ENCODE data around the gene STXBP4.

The STXBP4 gene

GRCh38 chr17:54971901-54972300 is 3.3 kb downstream of the STXBP4 start:
- DNase-seq: no peak

DNA sequence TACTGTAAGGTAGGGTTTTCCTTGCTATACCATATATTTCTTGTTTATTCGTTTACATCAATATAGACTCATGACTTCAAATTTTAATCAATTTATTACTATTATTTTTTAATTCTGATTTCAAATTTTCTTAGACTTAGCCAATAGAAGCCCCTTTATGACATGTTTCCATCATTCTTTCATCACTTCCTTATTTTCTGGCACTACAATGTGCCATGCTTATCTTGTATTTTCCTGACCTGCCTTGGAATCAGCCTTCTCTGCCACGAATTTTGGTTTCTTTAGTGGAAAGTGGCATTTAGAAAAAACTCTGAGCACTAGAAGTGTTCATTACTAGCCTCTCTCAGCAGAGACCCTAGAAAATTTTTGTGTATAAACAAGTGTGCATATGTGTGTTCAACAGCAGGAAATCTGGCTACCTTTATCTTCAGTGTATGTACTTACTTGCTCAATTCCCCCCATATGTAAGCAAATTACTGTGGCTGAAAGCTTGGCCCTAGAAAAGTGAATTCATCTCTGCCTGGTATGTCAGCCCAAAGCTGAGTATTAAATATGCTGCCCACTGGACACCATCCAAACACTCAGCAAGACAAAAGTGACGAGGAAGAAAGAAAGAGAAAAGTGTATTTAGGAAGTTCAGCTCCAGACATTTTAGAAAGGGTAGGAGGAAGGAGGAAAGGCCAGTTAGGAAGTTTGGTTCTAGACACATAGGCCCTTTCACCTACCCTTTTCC is 4.0 kb downstream of the STXBP4 start:
- no peak for DNase-seq

DNA sequence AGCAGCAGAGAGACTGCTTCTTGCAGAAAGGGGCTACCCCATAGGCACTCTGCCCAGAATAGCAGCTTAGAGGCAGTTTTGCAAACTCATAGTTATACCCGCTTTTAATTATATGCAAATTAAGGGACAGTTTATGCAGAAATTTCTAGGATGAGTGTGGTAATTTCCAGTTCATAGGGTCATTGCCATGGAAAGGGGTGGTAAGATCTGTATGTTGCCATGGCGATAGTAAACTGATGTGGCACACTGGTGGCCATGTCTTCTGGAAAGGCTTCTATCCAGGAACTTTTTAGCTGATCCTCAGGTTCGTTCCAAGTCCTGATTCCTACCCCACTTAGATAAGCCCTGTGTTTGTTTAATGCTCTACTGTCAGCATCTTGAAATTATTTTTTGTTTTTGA is 6.2 kb downstream of the STXBP4 start:
- DNase-seq: no peak

DNA sequence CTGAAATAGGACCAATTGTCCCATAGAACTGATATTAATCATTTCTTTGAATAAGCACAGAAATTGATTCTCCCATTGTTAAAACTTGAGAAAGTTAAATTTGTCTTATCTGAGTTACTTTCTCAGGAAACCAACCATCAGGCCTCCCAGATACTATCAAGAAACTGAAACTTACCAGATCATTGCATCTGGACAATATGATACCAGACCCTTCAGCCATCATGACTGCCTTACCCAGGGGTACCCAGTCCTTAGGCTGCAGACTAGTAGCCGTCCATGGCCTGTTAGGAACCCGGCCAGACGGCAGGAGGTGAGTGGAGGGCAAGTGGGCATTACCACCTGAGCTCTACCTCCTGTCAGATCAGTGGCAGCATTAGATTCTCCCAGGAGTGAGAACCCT is 7.8 kb downstream of the STXBP4 start:
- no peak for DNase-seq

- no peak for DNase-seq
Measured at GRCh38 chr17:54977744-54978143, 9.2 kb downstream of the STXBP4 start.

GRCh38 chr17:54979657-54980056 is 11.1 kb downstream of the STXBP4 start:
- no peak for DNase-seq

- DNase-seq: no peak
Measured at GRCh38 chr17:54980375-54980774, 11.8 kb downstream of the STXBP4 start.

GRCh38 chr17:54982399-54982798 is 13.8 kb downstream of the STXBP4 start:
- DNase-seq: no peak

DNA sequence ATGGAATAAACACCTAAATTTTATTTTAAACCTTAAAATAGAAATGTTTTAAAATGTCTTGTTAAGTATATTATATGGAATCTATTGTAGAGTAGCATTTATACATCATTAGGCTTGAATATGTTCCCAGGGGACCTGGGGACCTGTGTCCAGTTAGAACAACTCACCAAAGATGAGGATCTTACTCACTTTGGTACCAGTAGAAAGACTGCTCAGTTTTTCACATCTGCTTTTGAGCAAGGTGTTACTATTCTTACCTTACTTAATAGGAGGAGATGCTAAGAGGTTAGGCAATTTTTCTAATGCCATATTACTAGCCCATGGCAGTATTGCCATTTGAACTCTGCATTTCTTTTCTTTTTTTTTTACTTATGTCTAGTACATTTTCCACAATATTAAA is 14.7 kb downstream of the STXBP4 start:
- DNase-seq: no peak

DNA sequence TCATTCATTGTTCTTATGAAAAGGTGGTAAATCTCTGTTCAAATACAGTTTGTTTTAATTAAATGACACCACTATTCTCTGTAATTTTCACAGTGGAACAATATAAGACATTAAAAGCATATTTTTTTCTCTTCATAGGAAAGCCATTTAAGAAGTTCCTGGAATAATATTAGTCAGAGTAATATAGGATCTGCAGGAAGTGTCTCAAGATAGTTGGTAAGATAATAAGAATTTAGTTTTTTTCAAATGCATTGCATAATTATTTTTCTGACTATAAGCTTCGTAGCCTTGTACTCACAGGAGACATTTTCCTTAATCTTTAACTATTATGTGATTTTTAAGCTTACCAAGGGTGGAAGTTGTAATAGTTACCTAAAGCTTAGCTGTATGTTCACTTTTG is 16.9 kb downstream of the STXBP4 start:
- DNase-seq: no peak

DNA sequence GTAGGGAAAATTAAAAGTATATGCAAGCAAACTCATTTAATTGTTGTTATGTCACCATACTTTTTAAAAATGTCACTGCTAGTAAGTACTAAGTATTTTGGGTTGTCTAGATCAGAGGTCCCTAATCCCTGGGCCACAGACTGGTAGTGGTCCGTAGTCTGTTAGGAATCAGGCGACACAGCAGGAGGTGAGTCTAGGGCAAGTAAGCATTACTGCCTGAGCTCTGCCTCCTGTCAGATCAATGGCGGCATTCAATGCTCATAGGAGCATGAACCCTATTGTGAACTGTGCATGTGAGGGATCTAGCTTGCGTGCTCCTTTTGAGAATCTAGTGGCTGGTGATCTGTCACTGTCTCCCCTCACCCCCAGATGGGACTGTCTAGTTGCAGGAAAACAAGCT is 21.6 kb downstream of the STXBP4 start:
- DNase-seq: no peak

- no peak for DNase-seq
Measured at GRCh38 chr17:54991567-54991966, 23.0 kb downstream of the STXBP4 start.

- DNase-seq: no peak
Measured at GRCh38 chr17:54992797-54993639, 24.5 kb downstream of the STXBP4 start.

DNA sequence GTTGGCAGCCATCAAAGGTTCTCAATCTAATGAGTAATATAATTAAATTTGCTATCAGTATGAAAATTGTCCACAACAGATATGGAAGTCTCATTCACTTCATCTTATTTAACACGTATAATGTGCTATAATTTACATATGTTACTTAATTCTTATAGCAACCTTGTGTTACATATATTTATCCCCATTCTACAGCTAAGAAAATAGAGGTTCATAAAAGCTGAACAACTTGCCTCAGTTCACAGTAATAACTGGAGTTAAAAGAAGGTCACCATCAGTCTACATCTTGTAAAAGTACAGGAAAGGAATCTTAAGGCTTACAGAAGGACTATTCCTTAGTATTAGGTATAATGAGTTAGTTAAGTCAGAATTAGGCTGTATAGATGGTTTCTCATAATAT is 27.9 kb downstream of the STXBP4 start:
- DNase-seq: no peak

DNA sequence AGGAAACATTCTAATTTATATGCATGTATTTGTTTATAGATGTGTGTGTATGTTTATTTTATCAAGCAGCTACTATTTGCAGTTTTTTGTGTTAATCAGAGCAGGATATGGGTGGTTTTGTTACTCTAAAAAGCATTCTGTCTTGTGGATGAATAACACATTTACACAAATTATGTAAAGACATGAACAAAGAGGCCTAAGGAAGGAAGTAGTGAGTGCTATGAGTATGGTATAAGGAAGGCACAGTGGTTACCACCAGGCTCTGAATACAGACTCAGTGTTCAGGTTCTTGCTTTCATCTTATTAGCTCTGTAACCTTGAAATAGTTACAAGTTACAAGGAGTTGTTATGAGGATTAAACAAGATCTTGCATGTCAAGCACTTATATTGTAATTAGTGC is 33.9 kb downstream of the STXBP4 start:
- no peak for DNase-seq

GRCh38 chr17:55004484-55004883 is 35.9 kb downstream of the STXBP4 start:
- DNase-seq: no peak

DNA sequence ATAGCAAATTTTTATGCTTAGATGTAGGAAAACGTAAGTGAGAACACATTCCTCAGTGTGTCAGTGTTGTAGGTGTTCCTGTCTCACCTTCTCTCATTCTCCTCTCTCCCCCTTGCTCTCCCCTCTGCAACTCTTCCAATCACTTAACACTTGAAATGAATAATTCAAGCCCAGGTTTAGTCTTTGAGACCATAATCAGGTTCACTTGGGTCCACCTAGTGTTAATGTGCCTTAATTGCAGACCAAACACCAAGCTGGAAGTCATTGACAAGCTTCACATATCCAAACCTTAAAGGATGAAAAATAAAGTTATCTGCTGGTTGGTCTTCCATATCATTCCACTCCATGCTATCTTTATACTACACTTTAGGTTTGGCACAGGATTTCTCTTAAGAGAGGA is 37.0 kb downstream of the STXBP4 start:
- no peak for DNase-seq

DNA sequence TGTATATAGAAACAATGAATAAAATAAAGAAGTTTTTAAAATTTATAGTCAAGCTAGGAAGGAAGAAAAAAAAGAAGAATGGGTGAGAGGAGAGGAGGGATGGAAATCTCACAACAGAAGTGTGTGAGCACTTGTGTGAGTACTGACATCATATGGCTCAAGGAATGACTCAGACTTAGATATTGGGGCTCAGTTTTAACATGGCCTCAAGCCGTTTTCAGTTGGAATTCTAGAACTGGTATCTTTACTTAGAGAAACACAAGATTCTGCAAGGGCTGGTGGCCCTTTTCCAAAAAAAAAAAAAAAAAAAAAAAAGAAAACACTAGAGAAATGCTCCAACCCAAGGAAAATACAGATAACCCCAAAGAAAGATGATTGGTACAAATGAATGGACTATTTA is 55.1 kb downstream of the STXBP4 start:
- DNase-seq: no peak

DNA sequence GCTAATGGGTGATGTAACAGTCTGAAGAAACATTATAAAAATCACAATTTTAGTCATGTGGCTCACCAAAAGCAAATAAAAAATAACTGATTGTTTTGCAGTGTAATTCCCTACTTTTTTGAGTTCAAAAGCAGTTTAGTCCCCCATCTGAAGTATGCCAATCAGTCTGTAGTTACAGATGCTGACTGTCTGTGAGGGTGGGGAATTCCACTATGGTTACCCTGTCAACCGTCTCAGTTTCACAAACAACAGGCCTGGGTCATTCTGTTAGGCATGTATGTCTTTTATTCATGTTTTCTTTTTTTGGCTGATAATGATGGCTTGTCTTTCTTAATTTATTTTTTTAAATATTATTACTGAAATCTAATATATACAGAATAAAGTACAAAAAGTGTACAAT is 69.3 kb downstream of the STXBP4 start:
- DNase-seq: no peak

DNA sequence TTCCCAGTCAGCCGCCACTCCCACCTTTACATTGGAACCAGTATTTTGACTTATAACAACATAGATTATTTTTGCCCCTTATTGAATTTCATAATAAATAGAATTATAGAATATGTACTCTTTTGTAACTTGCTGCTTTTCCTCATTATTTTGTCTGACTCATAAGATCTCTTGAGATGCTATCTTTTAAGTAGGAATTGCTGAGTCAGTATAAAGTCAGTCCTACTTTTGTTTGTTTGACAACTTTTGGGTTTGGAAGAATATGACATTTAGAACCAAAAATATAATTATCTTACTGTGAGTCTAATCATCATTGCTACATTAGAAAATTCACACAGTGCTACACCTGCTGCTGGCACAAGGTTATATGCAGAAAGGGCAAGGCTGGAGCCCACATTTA is 69.7 kb downstream of the STXBP4 start:
- DNase-seq: no peak

DNA sequence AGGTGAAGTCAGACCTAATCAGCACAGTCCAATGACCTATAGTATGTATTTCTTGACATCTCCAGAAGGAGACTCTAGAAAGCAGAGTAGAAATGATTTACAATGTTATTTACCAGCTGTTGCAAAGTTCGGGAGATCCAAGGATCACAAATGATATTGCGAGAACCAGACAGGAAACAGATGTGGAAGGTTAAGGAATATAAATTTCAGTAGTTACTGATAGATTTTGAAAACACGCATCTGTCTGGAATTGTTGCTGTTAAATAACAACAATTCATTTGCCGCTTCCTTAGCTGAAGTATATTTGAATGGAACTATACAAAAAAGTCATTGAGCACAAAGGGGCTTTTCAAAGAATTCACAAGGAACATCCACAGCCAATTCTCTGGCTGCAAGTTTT is 72.0 kb downstream of the STXBP4 start:
- DNase-seq: no peak

GRCh38 chr17:55053855-55054254 is 85.3 kb downstream of the STXBP4 start:
- DNase-seq: no peak

DNA sequence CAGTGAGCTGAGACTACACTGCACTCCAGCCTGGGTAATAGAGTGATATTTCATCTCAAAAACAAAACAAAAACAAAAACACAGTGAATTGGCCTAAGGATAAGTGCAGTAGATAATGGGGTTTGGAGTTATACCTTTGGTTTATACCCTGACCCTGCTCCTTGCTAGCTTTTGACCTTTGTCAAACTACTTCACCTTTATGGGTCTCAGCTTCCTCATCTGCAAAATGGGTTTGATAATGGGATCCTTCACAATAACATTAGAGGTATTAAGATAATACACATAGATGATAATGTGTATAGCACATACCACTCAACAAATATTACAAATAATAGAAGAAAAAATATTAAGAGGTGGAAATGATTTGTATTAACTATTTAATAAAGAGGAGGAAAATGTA is 85.9 kb downstream of the STXBP4 start:
- DNase-seq: no peak

DNA sequence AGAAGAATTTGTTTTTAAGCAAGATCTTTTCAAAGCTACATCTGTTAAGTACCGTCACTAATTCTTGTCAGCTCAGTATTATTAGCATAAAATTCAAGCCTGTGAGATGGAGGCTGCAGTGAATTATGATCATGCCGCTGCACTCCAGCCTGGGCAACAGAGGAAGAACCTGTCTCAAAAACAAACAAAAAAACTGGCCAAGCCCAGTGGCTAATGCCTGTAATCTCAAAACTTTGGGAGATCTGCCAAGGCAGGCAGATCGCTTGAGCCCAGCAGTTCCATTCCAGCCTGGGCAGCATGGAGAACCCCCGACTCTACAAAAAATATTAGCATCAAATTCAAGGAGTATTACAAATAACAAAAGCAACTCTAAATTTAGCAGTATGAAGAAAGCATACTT is 88.0 kb downstream of the STXBP4 start:
- no peak for DNase-seq

GRCh38 chr17:55057184-55057583 is 88.6 kb downstream of the STXBP4 start:
- DNase-seq: no peak

Data from activated CD4-positive, alpha-beta T cell treated with anti-CD3 and anti-CD28 coated beads, Interleukin-2, amount 50 U/mL, for 1 hour (primary cell).